Measurements from ENCODE around the gene SEPTIN6.

DNA sequence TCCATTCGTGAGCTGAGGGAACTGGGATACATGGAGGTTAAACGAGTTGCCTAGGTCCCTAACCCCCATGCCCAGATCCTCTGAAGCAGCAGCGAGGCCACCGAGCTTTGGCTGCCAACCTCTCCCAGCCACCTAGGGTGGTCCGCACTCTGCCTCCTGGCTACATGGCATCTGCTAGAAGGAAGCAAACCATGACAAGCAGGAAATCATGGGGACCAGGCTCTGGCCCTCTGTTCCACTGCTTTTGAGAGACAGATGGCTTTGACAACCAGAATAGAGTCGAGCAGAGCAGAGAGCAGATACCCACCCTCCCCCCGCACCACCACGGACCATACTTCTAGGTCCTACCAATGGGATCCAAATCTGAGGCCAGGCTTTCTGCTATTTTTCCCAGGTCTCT, 49.3 kb downstream of the SEPTIN6 start:
- TF ChIP-seq POLR2A (IDR thresholded peaks at IDR 0.05): no peak
- TF ChIP-seq, protein P1, sequence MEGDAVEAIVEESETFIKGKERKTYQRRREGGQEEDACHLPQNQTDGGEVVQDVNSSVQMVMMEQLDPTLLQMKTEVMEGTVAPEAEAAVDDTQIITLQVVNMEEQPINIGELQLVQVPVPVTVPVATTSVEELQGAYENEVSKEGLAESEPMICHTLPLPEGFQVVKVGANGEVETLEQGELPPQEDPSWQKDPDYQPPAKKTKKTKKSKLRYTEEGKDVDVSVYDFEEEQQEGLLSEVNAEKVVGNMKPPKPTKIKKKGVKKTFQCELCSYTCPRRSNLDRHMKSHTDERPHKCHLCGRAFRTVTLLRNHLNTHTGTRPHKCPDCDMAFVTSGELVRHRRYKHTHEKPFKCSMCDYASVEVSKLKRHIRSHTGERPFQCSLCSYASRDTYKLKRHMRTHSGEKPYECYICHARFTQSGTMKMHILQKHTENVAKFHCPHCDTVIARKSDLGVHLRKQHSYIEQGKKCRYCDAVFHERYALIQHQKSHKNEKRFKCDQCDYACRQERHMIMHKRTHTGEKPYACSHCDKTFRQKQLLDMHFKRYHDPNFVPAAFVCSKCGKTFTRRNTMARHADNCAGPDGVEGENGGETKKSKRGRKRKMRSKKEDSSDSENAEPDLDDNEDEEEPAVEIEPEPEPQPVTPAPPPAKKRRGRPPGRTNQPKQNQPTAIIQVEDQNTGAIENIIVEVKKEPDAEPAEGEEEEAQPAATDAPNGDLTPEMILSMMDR (IDR thresholded peaks at IDR 0.05): no peak
